ENCODE results near the gene MRPL57. TPM values are rescaled to one million over a fixed set of nuclear protein-coding genes. Genes with fewer than 3 reads are reported as not detected.

MRPL57 gene
- total RNA-seq, 1 donor from 2014 or later = 11.4 TPM

DNA sequence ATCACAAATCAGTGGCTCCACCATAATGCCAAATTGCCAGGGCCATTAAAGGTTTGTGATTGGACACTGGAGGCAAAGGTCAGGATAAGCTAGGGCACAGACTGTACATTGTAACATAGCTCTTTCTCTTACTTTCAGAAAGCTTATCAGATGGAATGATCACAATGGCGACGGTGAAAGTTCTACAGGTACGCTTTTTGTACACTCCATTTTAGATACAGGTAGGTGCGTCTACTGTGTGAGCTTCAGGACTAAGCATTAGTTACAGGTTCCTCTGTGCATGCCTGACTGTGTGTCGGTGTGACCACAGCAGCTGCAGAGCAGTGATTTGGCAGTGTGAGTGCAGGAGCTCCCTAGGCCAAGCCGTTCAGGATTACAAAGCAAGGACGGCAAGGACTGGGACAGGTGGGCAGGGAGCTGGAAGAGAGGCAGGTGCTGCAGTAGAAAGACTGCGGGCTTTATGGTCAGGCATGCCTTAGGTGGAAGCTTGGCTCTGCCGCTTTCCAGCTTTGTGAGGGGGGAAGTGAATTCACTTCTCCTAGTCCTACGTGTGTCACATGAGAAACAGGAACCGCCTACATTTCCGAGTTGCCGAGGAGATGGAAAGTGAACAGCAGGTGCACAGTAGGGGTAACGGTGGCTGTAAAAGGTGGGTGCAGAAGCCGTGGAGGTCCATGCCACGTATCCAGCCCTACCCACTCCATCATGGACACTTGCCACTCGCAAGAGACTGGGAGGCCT, 49.6 kb downstream of the MRPL57 start:
- no peak overlapping the region for H3K27ac Mint-ChIP-seq (ENCODE audit: unreplicated experiment)
- H3K36me3 Mint-ChIP-seq (ENCODE audit: low read depth) = peaks cover 2% of the 10 kb centered on the region
- H3K9me3 Mint-ChIP-seq (ENCODE audit: low read depth) = peaks cover 14% of the 10 kb centered on the region
- H3K4me3 Mint-ChIP-seq (ENCODE audit: unreplicated experiment) = no peak overlapping the region
- H3K4me1 Mint-ChIP-seq (ENCODE audit: low read depth) = no peaks in the 10 kb centered on the region
- TF ChIP-seq, protein P1, sequence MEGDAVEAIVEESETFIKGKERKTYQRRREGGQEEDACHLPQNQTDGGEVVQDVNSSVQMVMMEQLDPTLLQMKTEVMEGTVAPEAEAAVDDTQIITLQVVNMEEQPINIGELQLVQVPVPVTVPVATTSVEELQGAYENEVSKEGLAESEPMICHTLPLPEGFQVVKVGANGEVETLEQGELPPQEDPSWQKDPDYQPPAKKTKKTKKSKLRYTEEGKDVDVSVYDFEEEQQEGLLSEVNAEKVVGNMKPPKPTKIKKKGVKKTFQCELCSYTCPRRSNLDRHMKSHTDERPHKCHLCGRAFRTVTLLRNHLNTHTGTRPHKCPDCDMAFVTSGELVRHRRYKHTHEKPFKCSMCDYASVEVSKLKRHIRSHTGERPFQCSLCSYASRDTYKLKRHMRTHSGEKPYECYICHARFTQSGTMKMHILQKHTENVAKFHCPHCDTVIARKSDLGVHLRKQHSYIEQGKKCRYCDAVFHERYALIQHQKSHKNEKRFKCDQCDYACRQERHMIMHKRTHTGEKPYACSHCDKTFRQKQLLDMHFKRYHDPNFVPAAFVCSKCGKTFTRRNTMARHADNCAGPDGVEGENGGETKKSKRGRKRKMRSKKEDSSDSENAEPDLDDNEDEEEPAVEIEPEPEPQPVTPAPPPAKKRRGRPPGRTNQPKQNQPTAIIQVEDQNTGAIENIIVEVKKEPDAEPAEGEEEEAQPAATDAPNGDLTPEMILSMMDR (IDR thresholded peaks at IDR 0.05) = no peak
- no peak for DNase-seq (ENCODE audit: low spot score)
- peaks cover 2% of the 10 kb centered on the region for H3K27me3 Mint-ChIP-seq (ENCODE audit: low read depth)

DNA sequence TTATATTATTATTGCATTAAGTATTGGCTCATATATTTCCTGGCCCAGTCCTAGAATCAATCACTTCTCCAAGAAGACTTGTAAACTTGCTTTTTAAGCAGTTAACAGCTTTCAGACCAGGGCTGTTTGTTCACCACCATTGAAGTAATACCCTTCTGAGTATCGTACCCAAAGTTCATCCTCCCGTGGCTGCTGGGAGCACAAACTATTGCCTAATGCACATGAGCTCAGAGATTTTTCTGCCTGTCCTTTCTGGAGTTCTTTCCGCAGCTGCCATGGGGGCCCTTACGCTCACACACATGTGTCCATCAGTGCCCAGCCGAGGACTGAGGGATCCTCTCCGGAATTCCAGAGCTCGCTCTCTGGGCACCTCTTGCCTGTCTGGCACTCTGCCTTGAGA, 51.5 kb downstream of the MRPL57 start:
- no peak overlapping the region for H3K4me3 Mint-ChIP-seq (ENCODE audit: unreplicated experiment)
- H3K9me3 Mint-ChIP-seq (ENCODE audit: low read depth) = no peaks in the 10 kb centered on the region
- H3K27me3 Mint-ChIP-seq (ENCODE audit: low read depth) = peaks cover 5% of the 10 kb centered on the region
- TF ChIP-seq, protein P1 (IDR thresholded peaks at IDR 0.05) = no peak
- no peaks in the 10 kb centered on the region for H3K36me3 Mint-ChIP-seq (ENCODE audit: low read depth)
- no peaks in the 10 kb centered on the region for H3K4me1 Mint-ChIP-seq (ENCODE audit: low read depth)
- H3K27ac Mint-ChIP-seq (ENCODE audit: unreplicated experiment) = no peak overlapping the region
- no peak for DNase-seq (ENCODE audit: low spot score)

Other genes starting within 250 kb of the MRPL57 start
- 58.1 to 104 TPM (median 100 TPM) in 3 replicates for gene LATS2, start 115.1 kb upstream of the MRPL57 start, total RNA-seq
- 172 to 216 TPM (median 176 TPM) in 3 replicates for gene SAP18, start 36.5 kb upstream of the MRPL57 start, total RNA-seq
- gene SKA3, start 106 bp upstream of the MRPL57 start, total RNA-seq = 3.1 to 4.7 TPM (median 4.2 TPM) in 3 replicates

Measured in chondrocyte (in vitro differentiated cells).